Liver (tissue), 9 donors: ENCODE data around the gene ZIC2. TPM values are rescaled to one million over a fixed set of nuclear protein-coding genes. Genes with fewer than 3 reads are reported as not detected.

Experiments
- DNase-seq: peaks from one replicate; pipeline ENCODE4 v3.0.0-alpha.2; 2017; ENCODE audit warnings: low spot score
- H3K27ac ChIP-seq, 2 donors: one replicate each; pipeline ENCODE4 v1.7.0; 2013; ENCODE audit warnings: inconsistent platforms in 2 of 2, low read length in 2 of 2, control low read depth in 1 of 2, low read depth in 1 of 2, mild to moderate bottlenecking in 1 of 2
- H3K27me3 ChIP-seq, 4 donors: one replicate each; pipeline versions ENCODE4 v1.6.1 to v1.7.0; 2013; ENCODE audit warnings: low read length in 3 of 4, inconsistent platforms in 1 of 4, mild to moderate bottlenecking in 1 of 4, moderate library complexity in 1 of 4; ENCODE audit not compliant: control insufficient read depth in 4 of 4, insufficient read depth in 4 of 4
- H3K36me3 ChIP-seq, 4 donors: one replicate each; pipeline versions ENCODE4 v1.6.1 to v1.7.0; 2013; ENCODE audit warnings: low read length in 3 of 4, mild to moderate bottlenecking in 3 of 4, low read depth in 1 of 4, moderate library complexity in 1 of 4; ENCODE audit not compliant: control insufficient read depth in 4 of 4, insufficient read depth in 3 of 4
- H3K4me1 ChIP-seq, 4 donors: one replicate each; pipeline versions ENCODE4 v1.6.1 to v1.7.0; 2013; ENCODE audit warnings: low read length in 3 of 4, mild to moderate bottlenecking in 3 of 4, moderate library complexity in 1 of 4; ENCODE audit not compliant: control insufficient read depth in 4 of 4, insufficient read depth in 4 of 4
- H3K4me3 ChIP-seq, 3 donors: one replicate each; pipeline versions ENCODE4 v1.6.1 to v1.7.0; 2013; ENCODE audit warnings: low read length in 3 of 3, control low read depth in 1 of 3, low read depth in 1 of 3, mild to moderate bottlenecking in 1 of 3
- H3K9ac ChIP-seq, 2 donors: one replicate each; pipeline ENCODE4 v1.7.0; 2013; ENCODE audit warnings: low read length in 2 of 2, mild to moderate bottlenecking in 2 of 2, moderate library complexity in 2 of 2, control low read depth in 1 of 2, low read depth in 1 of 2
- H3K9me3 ChIP-seq, 4 donors: one replicate each; pipeline versions ENCODE4 v1.6.1 to v1.7.0; 2013; ENCODE audit warnings: low read length in 3 of 4; ENCODE audit not compliant: control insufficient read depth in 4 of 4
- EGR1 ChIP-seq, 2 donors: IDR thresholded peaks; 2 replicates each; pipeline ENCODE4 v1.6.1; 2016 to 2018; ENCODE audit warnings: antibody characterized with exemption in 2 of 2, low read depth in 2 of 2
- FOXA1 ChIP-seq: IDR thresholded peaks from 2 replicates; pipeline ENCODE4 v1.6.1; 2016; ENCODE audit warnings: antibody characterized with exemption
- FOXA2 ChIP-seq: IDR thresholded peaks from 2 replicates; pipeline ENCODE4 v1.6.1; 2016; ENCODE audit warnings: antibody characterized with exemption
- GABPA ChIP-seq, 2 donors: IDR thresholded peaks in 1 of 2; conservative IDR thresholded peaks in 1 of 2; 2 replicates each; pipeline ENCODE4 v1.6.1; 2016; ENCODE audit warnings: antibody characterized with exemption in 2 of 2, mild to moderate bottlenecking in 1 of 2, moderate library complexity in 1 of 2
- HNF4A ChIP-seq, 2 donors: conservative IDR thresholded peaks; 2 replicates each; pipeline ENCODE4 v1.6.1; 2016; ENCODE audit warnings: antibody characterized with exemption in 2 of 2, mild to moderate bottlenecking in 2 of 2
- HNF4G ChIP-seq: IDR thresholded peaks from 2 replicates; pipeline ENCODE4 v1.6.1; 2016; ENCODE audit warnings: antibody characterized with exemption
- NR2F2 ChIP-seq: IDR thresholded peaks from 2 replicates; pipeline ENCODE4 v1.6.1; 2016; ENCODE audit warnings: antibody characterized with exemption
- RAD21 ChIP-seq, 2 donors: IDR thresholded peaks; 2 replicates each; pipeline ENCODE4 v1.6.1; 2016; ENCODE audit warnings: antibody characterized with exemption in 2 of 2, mild to moderate bottlenecking in 2 of 2
- RXRA ChIP-seq, 2 donors: IDR thresholded peaks; 2 replicates each; pipeline ENCODE4 v1.6.1; 2017 to 2018; ENCODE audit warnings: antibody characterized with exemption in 2 of 2, mild to moderate bottlenecking in 1 of 2
- SP1 ChIP-seq: IDR thresholded peaks from 2 replicates; pipeline ENCODE4 v1.6.1; 2018; ENCODE audit warnings: antibody characterized with exemption, mild to moderate bottlenecking
- TAF1 ChIP-seq: conservative IDR thresholded peaks from 2 replicates; pipeline ENCODE4 v1.6.1; 2016; ENCODE audit warnings: antibody characterized with exemption, mild to moderate bottlenecking
- YY1 ChIP-seq: IDR thresholded peaks from 2 replicates; pipeline ENCODE4 v1.6.1; 2016; ENCODE audit warnings: antibody characterized with exemption, mild to moderate bottlenecking
- WGBS: extraction: QIAGEN DNeasy Blood & Tissue Kit; methylation state at CpG from one replicate; pipeline ENCODE4 v1.1.7; 2013; 5-methylcytosine and 5-hydroxymethylcytosine counted together
- polyA plus RNA-seq, 2 donors: library from polyadenylated mRNA; stranded (reverse) in 1 of 2; unstranded in 1 of 2; fragments of 200-250 nt in 1 of 2; fragments of >200 nt in 1 of 2; fragmentation: Nextera tagmentation in 1 of 2; extraction: Ambion mirVana in 1 of 2; gene quantifications; one replicate each; pipeline versions ENCODE4 v1.2.1 to v1.2.3, GENCODE V29; 2013 to 2015
- total RNA-seq, 2 donors: library from RNA; depleted of rRNA; stranded (reverse); fragments of >200 nt; gene quantifications; one replicate each; pipeline ENCODE4 v1.2.3, GENCODE V29; 2014
- TF ChIP-seq, protein P1 (sequence below): fragments of 150-350 bp; IDR thresholded peaks from 2 replicates; pipeline ENCODE4 v1.5.1; 2017; ENCODE audit warnings: improper control_type of control experiment, low read depth, low read length; ENCODE audit not compliant: missing input control
- TF ChIP-seq, protein P2 (sequence below): IDR thresholded peaks from 2 replicates; pipeline ENCODE4 v1.6.1; 2016; ENCODE audit warnings: antibody characterized with exemption
- TF ChIP-seq, protein P3 (sequence below): IDR thresholded peaks from 2 replicates; pipeline ENCODE4 v1.6.1; 2016; ENCODE audit warnings: antibody characterized with exemption
- TF ChIP-seq, protein P4 (sequence below): IDR thresholded peaks from 2 replicates; pipeline ENCODE4 v1.6.1; 2016; ENCODE audit warnings: antibody characterized with exemption
- donor health status: healthy.
- donor health status: healthy.
- donor health status: healthy.
- donor health status: healthy.
- donor health status: healthy.

Gene ZIC2
- total and polyA plus RNA-seq, 4 donors = not detected

DNA sequence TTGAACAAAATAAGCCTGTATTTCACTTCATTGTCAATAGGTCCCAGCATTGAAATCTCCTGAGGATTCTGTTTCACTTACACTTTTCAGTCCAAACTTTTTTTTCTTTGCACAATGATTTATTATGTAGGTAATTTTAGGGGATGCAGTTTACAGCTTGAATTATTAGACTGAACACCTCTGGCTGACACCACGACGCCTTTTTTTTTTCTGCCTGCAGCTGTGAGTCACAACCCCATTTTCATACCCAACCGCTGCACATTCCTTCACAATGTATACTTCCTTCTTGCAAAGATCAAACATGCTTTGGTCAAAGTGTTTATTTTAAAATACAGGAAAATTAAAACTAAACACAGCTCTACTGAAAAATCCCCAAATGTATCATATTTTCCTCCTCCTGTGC lies 11.4 kb downstream of the ZIC2 start:
- Histone ChIP-seq H3K36me3 (no peaks in the 10 kb centered on the region), H3K4me3 (no peak overlapping the region), H3K9me3 (peaks cover 0 to 16% (median 3%) of the 10 kb centered on the region in 4 donors), H3K27me3 (peaks cover 0 to 63% (median 36%) of the 10 kb centered on the region in 4 donors), H3K9ac (no peak overlapping the region), H3K27ac (no peak overlapping the region), H3K4me1 (peaks cover 0 to 18% (median 5%) of the 10 kb centered on the region in 4 donors)
- no peak for DNase-seq
- 13% methylated on average over 3 of the region's 3 CpGs for WGBS
- TF ChIP-seq TAF1 = no peak

DNA sequence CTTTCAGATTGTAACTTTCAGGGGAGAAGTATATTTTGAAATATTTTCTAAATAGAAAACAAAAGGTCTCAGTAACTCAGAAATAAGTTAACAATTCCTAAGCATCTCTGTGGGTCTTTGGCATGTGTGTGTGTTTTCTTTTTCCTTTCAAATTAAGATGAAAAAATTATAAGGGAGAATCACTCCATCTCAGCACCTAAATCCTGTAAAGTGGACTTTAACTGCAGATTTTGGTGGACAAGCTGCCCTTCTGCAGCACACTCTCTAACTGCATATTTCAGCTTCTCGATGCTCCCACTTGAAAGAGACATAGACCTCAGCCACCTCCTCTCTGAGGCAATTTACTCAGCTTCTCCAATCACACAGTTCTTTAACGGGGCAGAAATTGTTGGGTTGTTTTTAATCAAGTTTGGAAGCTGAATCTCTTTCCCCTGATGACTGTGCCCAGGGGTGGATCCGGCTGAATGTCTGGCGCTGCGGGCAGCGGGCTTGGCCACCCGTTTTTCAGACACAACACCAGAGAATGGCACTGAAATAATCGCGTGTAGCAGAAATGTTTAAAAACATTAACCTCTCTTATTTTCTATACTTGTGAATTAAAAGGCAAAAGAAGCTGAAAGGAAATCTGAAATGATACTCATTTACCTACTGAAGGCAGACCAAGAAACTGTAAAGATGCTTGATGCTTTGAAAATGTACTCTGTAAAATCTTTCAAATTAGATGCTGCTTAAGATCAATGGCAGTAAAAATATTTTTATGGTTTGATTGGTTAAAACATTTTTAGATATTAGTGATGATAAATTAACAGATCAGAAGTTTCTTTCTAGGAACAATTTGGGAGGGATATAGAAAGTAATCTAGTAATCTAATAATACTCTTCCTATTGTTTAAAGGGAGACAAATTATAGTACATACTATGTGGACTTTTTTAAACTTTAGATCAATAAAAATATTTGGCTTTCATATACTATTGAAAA lies 12.4 kb downstream of the ZIC2 start:
- H3K4me1 ChIP-seq = peaks cover 0 to 17% (median 5%) of the 10 kb centered on the region in 4 donors
- no peak for TF ChIP-seq HNF4A (conservative IDR thresholded peaks at IDR 0.05)
- no peak for TF ChIP-seq TAF1
- 16% methylated on average over 9 of the region's 9 CpGs for WGBS
- no peaks in the 10 kb centered on the region for H3K36me3 ChIP-seq
- H3K27me3 ChIP-seq = peaks cover 0 to 60% (median 35%) of the 10 kb centered on the region in 4 donors
- DNase-seq = no peak
- no peak overlapping the region for H3K9ac ChIP-seq
- H3K9me3 ChIP-seq = peaks cover 0 to 16% (median 3%) of the 10 kb centered on the region in 4 donors
- no peak overlapping the region for H3K27ac ChIP-seq
- H3K4me3 ChIP-seq = no peak overlapping the region

DNA sequence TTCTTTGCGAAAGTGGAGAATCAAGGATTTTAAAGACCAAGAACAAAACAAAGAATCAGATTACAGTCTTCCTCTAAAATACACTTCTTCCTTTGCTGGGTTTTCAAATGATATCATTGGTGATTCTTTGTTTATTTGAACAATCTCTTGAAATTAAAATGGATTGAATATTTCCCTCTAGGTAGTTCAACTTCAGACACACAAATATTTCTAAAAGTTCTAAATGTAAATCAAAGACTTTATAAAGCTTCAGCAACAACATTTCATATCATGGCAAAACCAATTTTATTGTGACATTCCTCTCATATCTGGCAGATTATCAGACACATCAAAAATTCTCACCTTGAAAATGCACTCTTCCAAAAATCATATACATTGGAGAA lies 13.0 kb downstream of the ZIC2 start:
- Histone ChIP-seq H3K36me3 (no peaks in the 10 kb centered on the region), H3K9ac (no peak overlapping the region), H3K4me3 (no peak overlapping the region), H3K27ac (no peak overlapping the region), H3K4me1 (peaks cover 0 to 10% (median 2%) of the 10 kb centered on the region in 4 donors), H3K9me3 (peaks cover 0 to 16% (median 3%) of the 10 kb centered on the region in 4 donors), H3K27me3 (peaks cover 0 to 54% (median 34%) of the 10 kb centered on the region in 4 donors)
- no peak for DNase-seq
- WGBS = 25% methylated on average over 1 of the region's 1 CpG
- TF ChIP-seq RAD21 (IDR thresholded peaks at IDR 0.05) = no peak
- TF ChIP-seq, protein P1, sequence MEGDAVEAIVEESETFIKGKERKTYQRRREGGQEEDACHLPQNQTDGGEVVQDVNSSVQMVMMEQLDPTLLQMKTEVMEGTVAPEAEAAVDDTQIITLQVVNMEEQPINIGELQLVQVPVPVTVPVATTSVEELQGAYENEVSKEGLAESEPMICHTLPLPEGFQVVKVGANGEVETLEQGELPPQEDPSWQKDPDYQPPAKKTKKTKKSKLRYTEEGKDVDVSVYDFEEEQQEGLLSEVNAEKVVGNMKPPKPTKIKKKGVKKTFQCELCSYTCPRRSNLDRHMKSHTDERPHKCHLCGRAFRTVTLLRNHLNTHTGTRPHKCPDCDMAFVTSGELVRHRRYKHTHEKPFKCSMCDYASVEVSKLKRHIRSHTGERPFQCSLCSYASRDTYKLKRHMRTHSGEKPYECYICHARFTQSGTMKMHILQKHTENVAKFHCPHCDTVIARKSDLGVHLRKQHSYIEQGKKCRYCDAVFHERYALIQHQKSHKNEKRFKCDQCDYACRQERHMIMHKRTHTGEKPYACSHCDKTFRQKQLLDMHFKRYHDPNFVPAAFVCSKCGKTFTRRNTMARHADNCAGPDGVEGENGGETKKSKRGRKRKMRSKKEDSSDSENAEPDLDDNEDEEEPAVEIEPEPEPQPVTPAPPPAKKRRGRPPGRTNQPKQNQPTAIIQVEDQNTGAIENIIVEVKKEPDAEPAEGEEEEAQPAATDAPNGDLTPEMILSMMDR = no peak
- no peak for TF ChIP-seq FOXA1
- no peak for TF ChIP-seq FOXA2
- TF ChIP-seq HNF4G = no peak
- TF ChIP-seq, protein P2, sequence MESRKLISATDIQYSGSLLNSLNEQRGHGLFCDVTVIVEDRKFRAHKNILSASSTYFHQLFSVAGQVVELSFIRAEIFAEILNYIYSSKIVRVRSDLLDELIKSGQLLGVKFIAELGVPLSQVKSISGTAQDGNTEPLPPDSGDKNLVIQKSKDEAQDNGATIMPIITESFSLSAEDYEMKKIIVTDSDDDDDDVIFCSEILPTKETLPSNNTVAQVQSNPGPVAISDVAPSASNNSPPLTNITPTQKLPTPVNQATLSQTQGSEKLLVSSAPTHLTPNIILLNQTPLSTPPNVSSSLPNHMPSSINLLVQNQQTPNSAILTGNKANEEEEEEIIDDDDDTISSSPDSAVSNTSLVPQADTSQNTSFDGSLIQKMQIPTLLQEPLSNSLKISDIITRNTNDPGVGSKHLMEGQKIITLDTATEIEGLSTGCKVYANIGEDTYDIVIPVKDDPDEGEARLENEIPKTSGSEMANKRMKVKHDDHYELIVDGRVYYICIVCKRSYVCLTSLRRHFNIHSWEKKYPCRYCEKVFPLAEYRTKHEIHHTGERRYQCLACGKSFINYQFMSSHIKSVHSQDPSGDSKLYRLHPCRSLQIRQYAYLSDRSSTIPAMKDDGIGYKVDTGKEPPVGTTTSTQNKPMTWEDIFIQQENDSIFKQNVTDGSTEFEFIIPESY = no peak
- TF ChIP-seq HNF4A (conservative IDR thresholded peaks at IDR 0.05) = no peak
- TF ChIP-seq NR2F2 = no peak
- TF ChIP-seq SP1 = no peak
- TF ChIP-seq, protein P3, sequence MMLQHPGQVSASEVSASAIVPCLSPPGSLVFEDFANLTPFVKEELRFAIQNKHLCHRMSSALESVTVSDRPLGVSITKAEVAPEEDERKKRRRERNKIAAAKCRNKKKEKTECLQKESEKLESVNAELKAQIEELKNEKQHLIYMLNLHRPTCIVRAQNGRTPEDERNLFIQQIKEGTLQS = no peak
- TF ChIP-seq YY1 = no peak
- no peak for TF ChIP-seq RXRA (IDR thresholded peaks at IDR 0.05)
- TF ChIP-seq EGR1 (IDR thresholded peaks at IDR 0.05; ENCODE audit: low read depth in 2 of 2) = no peak
- no peak for TF ChIP-seq TAF1
- TF ChIP-seq, protein P4, sequence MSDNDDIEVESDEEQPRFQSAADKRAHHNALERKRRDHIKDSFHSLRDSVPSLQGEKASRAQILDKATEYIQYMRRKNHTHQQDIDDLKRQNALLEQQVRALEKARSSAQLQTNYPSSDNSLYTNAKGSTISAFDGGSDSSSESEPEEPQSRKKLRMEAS = no peak
- TF ChIP-seq GABPA (IDR thresholded peaks at IDR 0.05 in 1 of 2, conservative IDR thresholded peaks at IDR 0.05 in 1 of 2) = no peak
